ENCODE results near the gene NAV1.

- TF ChIP-seq CTCF (conservative IDR thresholded peaks at IDR 0.05; ENCODE audit: low read depth in 2 of 2): no peak
- TF ChIP-seq, protein P1, sequence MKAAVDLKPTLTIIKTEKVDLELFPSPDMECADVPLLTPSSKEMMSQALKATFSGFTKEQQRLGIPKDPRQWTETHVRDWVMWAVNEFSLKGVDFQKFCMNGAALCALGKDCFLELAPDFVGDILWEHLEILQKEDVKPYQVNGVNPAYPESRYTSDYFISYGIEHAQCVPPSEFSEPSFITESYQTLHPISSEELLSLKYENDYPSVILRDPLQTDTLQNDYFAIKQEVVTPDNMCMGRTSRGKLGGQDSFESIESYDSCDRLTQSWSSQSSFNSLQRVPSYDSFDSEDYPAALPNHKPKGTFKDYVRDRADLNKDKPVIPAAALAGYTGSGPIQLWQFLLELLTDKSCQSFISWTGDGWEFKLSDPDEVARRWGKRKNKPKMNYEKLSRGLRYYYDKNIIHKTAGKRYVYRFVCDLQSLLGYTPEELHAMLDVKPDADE (IDR thresholded peaks at IDR 0.05): no peak
- TF ChIP-seq POLR2AphosphoS5 (IDR thresholded peaks at IDR 0.05; ENCODE audit: low read depth): no peak
- no peak for TF ChIP-seq EZH2 (IDR thresholded peaks at IDR 0.05; ENCODE audit: low read depth, unreplicated experiment)
Measured at GRCh38 chr1:201511396-201511940, 27.5 kb upstream of the NAV1 start.
